ENCODE measurements around the gene CDK7. TPM values are rescaled to one million over a fixed set of nuclear protein-coding genes. Genes with fewer than 3 reads are reported as not detected.
"Not testable (repeated sequence)": the region's sequence is repeated elsewhere in the genome, so short reads cannot be mapped to it uniquely, and the experiment has no call there.

The CDK7 gene
- total RNA-seq, 4 donors from 2014 or later: 4.4 to 35.3 (median 11.1) TPM

DNA sequence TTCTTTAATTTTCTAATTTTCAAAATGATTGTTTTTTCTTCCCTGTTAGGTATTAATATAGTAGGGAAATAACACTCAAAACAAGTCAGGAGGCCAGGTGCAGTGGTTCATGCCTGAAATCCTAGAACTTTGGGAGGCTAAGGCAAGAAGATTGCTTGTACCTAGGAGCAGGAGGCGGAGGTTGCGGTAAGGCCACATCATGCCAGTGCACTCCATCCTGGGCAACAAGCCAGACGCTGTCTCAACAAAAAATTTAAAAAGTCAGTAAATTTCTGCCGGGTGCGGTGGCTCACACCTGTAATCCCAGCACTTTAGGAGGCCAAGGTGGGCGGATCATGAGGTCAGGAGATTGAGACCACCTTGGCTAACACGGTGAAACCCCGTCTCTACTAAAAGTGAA lies 10.2 kb upstream of the CDK7 start:
- intact Hi-C loops (cut with DNase I; ENCODE audit: low total_unique reads): no loop called here
- no peak for DNase-seq
- no peaks in the 10 kb centered on the region for H3K4me1 ChIP-seq
- TF ChIP-seq, protein P1, sequence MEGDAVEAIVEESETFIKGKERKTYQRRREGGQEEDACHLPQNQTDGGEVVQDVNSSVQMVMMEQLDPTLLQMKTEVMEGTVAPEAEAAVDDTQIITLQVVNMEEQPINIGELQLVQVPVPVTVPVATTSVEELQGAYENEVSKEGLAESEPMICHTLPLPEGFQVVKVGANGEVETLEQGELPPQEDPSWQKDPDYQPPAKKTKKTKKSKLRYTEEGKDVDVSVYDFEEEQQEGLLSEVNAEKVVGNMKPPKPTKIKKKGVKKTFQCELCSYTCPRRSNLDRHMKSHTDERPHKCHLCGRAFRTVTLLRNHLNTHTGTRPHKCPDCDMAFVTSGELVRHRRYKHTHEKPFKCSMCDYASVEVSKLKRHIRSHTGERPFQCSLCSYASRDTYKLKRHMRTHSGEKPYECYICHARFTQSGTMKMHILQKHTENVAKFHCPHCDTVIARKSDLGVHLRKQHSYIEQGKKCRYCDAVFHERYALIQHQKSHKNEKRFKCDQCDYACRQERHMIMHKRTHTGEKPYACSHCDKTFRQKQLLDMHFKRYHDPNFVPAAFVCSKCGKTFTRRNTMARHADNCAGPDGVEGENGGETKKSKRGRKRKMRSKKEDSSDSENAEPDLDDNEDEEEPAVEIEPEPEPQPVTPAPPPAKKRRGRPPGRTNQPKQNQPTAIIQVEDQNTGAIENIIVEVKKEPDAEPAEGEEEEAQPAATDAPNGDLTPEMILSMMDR (IDR thresholded peaks at IDR 0.05): no peak
- TF ChIP-seq POLR2A (IDR thresholded peaks at IDR 0.05): no peak
- H3K36me3 ChIP-seq: no peaks in the 10 kb centered on the region
- no peak overlapping the region for H3K4me3 ChIP-seq
- no peaks in the 10 kb centered on the region for H3K9me3 ChIP-seq
- H3K27ac ChIP-seq: no peak overlapping the region
- no peaks in the 10 kb centered on the region for H3K27me3 ChIP-seq

DNA sequence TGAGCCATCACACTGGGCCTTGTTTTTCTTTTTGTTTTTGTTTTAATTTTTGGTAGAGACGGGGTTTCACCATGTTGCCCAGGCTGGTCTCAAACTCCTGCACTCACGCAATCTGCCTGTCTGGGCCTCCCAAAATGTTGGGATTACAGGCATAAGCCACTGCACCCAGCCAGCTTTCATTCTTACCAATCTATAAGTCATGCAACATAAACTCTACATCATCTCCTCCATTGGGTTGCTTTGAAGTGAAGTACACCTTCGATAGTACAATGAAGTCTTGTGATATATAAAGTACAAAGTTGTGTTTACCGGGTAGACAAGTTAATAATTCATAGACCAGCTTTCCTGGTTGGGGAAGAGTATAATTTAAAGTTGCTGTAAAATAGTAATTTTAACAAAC lies 8.8 kb upstream of the CDK7 start:
- TF ChIP-seq, protein P1 (IDR thresholded peaks at IDR 0.05): no peak
- TF ChIP-seq POLR2A (IDR thresholded peaks at IDR 0.05): no peak
- Histone ChIP-seq H3K4me1 (no peaks in the 10 kb centered on the region), H3K9me3 (no peaks in the 10 kb centered on the region), H3K27me3 (no peaks in the 10 kb centered on the region), H3K36me3 (no peaks in the 10 kb centered on the region), H3K4me3 (no peak overlapping the region), H3K27ac (no peak overlapping the region)
- no peak for DNase-seq
- intact Hi-C loops (cut with DNase I; ENCODE audit: low total_unique reads): no loop called here

DNA sequence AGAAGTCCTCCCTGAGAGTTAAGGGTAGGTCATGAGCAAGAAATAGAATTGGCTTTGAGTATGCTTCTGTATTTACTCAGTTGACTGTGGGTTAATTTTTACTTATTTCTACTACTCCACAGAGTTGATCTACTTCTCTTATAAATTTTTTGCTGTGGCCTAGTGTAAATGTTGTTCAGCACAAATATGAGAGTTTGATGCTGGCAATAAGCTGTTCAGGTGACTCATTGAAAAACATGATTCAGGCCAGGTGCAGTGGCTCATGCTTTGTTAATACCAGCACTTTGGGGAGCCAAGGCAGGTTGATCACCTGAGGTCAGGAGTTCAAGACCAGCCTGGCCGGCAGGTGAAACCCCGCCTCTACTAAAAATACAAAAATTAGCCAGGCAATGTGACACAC lies 4.5 kb upstream of the CDK7 start:
- DNase-seq: no peak
- Histone ChIP-seq H3K27me3 (no peaks in the 10 kb centered on the region), H3K4me1 (no peaks in the 10 kb centered on the region), H3K27ac (no peak overlapping the region), H3K4me3 (no peak overlapping the region), H3K36me3 (no peaks in the 10 kb centered on the region), H3K9me3 (no peaks in the 10 kb centered on the region)
- intact Hi-C loops (cut with DNase I; ENCODE audit: low total_unique reads): no loop called here
- TF ChIP-seq, protein P1 (IDR thresholded peaks at IDR 0.05): no peak
- TF ChIP-seq POLR2A (IDR thresholded peaks at IDR 0.05): no peak

DNA sequence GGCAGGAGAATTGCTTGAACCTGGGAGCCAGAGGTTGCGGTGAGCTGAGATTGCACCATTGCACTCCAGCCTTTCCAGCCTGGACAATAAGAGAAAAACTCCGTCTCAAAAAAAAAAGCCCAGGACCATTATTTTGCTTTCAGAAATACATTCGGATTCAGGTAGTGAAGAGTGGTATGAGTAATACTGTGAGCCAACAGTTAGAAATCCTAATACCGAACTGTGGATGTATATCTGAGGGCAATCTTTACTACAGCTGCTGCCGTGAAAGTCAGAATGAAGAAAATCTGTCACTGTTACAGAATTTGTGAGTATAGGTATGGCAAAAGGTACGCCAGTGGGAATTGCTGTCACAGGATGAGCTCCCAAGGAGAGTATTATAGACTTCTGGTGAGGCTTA lies 3.4 kb upstream of the CDK7 start:
- intact Hi-C loops (cut with DNase I; ENCODE audit: low total_unique reads): no loop called here
- TF ChIP-seq, protein P1 (IDR thresholded peaks at IDR 0.05): no peak
- no peak for TF ChIP-seq POLR2A (IDR thresholded peaks at IDR 0.05)
- Histone ChIP-seq H3K4me1 (peaks cover 0 to 9% of the 10 kb centered on the region in 2 donors), H3K27ac (no peak overlapping the region), H3K36me3 (no peaks in the 10 kb centered on the region), H3K27me3 (no peaks in the 10 kb centered on the region), H3K9me3 (no peaks in the 10 kb centered on the region), H3K4me3 (no peak overlapping the region)
- no peak for DNase-seq

DNA sequence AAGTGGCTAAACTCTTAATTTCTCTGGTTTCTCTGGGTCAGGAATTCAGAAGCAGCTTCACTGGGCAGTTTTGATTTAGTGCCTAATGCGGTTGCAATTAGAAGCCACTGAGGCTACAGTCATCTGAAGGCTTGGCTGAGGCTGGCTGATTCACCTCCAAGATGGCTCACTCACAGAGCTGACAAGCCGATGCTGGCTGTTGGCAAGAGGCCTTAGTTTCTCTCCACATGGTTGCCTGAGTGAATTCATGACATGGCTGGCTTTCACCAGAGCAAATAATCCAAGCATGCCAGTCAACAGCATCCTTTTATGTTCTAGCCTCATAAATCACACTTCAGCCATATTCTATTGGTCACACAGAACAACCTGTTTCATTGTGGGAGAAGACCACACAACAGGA lies 2.8 kb upstream of the CDK7 start:
- Histone ChIP-seq H3K4me3 (no peak overlapping the region), H3K36me3 (no peaks in the 10 kb centered on the region), H3K4me1 (peaks cover 0 to 13% of the 10 kb centered on the region in 2 donors), H3K9me3 (no peaks in the 10 kb centered on the region), H3K27me3 (no peaks in the 10 kb centered on the region), H3K27ac (no peak overlapping the region)
- no peak for DNase-seq
- intact Hi-C loops (cut with DNase I; ENCODE audit: low total_unique reads): no loop called here
- TF ChIP-seq, protein P1 (IDR thresholded peaks at IDR 0.05): no peak
- no peak for TF ChIP-seq POLR2A (IDR thresholded peaks at IDR 0.05)

DNA sequence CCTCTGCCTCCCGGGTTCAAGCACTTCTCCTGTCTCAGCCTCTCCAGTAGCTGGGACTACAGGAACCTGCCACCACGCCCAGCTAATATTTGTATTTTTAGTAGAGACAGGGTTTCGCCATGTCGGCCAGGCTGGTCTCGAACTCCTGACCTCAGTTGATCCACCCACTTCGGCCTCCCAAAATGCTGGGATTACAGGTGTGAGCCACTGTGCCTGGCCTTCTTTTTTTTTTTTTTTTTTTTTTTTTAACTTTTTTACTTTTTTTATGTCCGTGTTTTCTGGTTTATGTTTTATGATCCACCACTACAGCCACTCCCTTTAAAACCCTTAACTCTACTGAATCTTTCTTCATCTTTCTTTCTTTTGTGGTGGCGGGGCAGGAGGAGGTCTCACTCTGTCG lies 2.0 kb downstream of the CDK7 start:
- H3K9me3 ChIP-seq; H3K36me3 ChIP-seq; H3K4me3 ChIP-seq; H3K27me3 ChIP-seq; H3K27ac ChIP-seq; intact Hi-C loops (cut with DNase I; ENCODE audit: low total_unique reads); DNase-seq: not testable (repeated sequence)
- H3K4me1 ChIP-seq: peaks cover 0 to 13% of the 10 kb centered on the region in 2 donors

Measured in uterus (tissue), 4 donors.